OCI-LY3 (cell line): ENCODE results near the gene GABRB3.

Experiments used
- H2AFZ ChIP-seq: fragments of 200-600, 300-600 bp; shearing (Covaris generic); 2 replicates; pipeline ENCODE4 v1.6.0; 2014; ENCODE audit warnings: antibody characterized with exemption, low read depth, low read length
- H3K27ac ChIP-seq: fragments of 200-600, 300-600 bp; sonication (generic); 2 replicates; pipeline ENCODE4 v1.5.1; 2014; ENCODE audit warnings: mild to moderate bottlenecking, low read length, moderate library complexity, mixed read lengths
- H3K27me3 ChIP-seq: fragments of 200-600, 300-600 bp; sonication (generic); 2 replicates; pipeline ENCODE4 v1.6.1; 2014; ENCODE audit warnings: low read depth, low read length, mixed read lengths
- H3K36me3 ChIP-seq: fragments of 200-600, 300-600 bp; sonication (generic); replicated peaks from 2 replicates; pipeline ENCODE3; 2014; ENCODE audit warnings: low read depth, low read length, mixed read lengths
- H3K4me1 ChIP-seq: fragments of 300-600, 200-600 bp; sonication (generic); 2 replicates; pipeline ENCODE4 v1.6.1; 2014; ENCODE audit warnings: low read length, mixed read lengths
- H3K4me2 ChIP-seq: fragments of 200-600, 300-600 bp; sonication (generic); 2 replicates; pipeline ENCODE4 v1.6.1; 2014; ENCODE audit warnings: low read length, mixed read lengths
- H3K4me3 ChIP-seq: fragments of 300-600, 200-600 bp; sonication (generic); 2 replicates; pipeline ENCODE4 v1.5.1; 2014; ENCODE audit warnings: antibody characterized with exemption, mild to moderate bottlenecking, low read length, moderate library complexity
- H3K79me2 ChIP-seq: fragments of 300-600, 200-600 bp; shearing (Covaris generic); 2 replicates; pipeline ENCODE4 v1.6.1; 2014; ENCODE audit warnings: mild to moderate bottlenecking, low read length, mixed read lengths
- H3K9ac ChIP-seq: fragments of 300-600, 200-600 bp; shearing (Covaris generic); 2 replicates; pipeline ENCODE4 v1.6.0; 2014; ENCODE audit warnings: mild to moderate bottlenecking, low read length, moderate library complexity
- H3K9me3 ChIP-seq: fragments of 200-600, 300-600 bp; shearing (Covaris generic); 2 replicates; pipeline ENCODE4 v1.6.1; 2014; ENCODE audit warnings: low read length, mixed read lengths; ENCODE audit not compliant: insufficient read depth
- H4K20me1 ChIP-seq: fragments of 200-600, 300-600 bp; sonication (generic); 2 replicates; pipeline ENCODE4 v1.6.1; 2016; ENCODE audit warnings: low read length, mixed read lengths; ENCODE audit not compliant: insufficient read depth
- EZH2phosphoT487 ChIP-seq: fragments of 200-600 bp; shearing (Covaris generic); IDR thresholded peaks from 2 replicates; pipeline ENCODE4 v1.6.1; 2018; ENCODE audit warnings: antibody characterized with exemption, mixed run types, low read depth
- TF ChIP-seq, protein P1 (sequence below): fragments of 200-600, 300-600 bp; sonication (generic); IDR thresholded peaks from 2 replicates; pipeline ENCODE4 v1.5.1; 2014; ENCODE audit warnings: antibody characterized with exemption, low read length, low read depth

Gene GABRB3

DNA sequence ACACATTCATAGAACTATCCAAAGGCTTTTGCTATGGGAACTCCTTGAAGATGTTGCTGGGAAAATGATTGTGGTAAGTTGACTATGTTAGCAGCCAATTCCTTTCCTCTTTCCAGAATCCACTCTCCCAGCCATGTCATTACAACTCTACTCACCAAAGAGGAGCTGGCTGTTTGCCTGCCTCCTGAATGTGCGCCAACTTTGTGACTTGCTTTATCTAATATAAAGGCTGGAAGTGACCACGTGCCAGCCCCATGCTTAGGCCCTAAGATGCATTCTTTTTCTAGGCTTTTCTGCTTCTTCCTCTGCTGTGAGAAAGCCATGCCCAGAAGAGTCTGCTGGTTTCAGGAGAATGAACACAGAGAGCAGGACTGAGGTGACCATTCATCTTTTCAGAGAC is 182.2 kb downstream of the GABRB3 start:
- Histone ChIP-seq H4K20me1 (no peaks in the 10 kb centered on the region), H3K4me1 (no peaks in the 10 kb centered on the region), H2AFZ (no peak overlapping the region), H3K27ac (no peak overlapping the region), H3K9me3 (no peaks in the 10 kb centered on the region), H3K79me2 (no peaks in the 10 kb centered on the region), H3K4me3 (no peak overlapping the region), H3K9ac (no peak overlapping the region), H3K36me3 (no peaks in the 10 kb centered on the region), H3K4me2 (no peak overlapping the region), H3K27me3 (no peaks in the 10 kb centered on the region)
- TF ChIP-seq EZH2phosphoT487, result no peak
- TF ChIP-seq, protein P1, sequence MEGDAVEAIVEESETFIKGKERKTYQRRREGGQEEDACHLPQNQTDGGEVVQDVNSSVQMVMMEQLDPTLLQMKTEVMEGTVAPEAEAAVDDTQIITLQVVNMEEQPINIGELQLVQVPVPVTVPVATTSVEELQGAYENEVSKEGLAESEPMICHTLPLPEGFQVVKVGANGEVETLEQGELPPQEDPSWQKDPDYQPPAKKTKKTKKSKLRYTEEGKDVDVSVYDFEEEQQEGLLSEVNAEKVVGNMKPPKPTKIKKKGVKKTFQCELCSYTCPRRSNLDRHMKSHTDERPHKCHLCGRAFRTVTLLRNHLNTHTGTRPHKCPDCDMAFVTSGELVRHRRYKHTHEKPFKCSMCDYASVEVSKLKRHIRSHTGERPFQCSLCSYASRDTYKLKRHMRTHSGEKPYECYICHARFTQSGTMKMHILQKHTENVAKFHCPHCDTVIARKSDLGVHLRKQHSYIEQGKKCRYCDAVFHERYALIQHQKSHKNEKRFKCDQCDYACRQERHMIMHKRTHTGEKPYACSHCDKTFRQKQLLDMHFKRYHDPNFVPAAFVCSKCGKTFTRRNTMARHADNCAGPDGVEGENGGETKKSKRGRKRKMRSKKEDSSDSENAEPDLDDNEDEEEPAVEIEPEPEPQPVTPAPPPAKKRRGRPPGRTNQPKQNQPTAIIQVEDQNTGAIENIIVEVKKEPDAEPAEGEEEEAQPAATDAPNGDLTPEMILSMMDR, result no peak

DNA sequence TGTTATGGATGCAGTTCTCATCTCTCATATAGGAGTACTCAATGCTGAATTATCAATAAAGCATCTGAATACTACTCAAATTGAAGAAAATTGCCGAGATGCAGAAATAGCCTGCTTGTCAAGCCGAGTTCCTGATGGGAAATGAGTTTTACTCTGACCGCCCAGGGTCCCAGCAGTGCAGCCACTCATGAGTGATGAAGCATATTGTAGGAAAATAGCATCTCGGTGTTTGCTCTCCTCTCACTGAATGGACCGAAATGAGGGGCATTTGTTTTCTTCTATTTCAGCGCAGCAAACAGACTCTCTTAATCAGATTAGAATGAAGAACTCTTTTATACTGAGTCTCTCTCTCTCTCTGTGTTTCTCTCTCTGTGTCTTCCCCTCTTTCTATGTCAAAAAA is 190.0 kb downstream of the GABRB3 start:
- no peaks in the 10 kb centered on the region for H3K36me3 ChIP-seq

DNA sequence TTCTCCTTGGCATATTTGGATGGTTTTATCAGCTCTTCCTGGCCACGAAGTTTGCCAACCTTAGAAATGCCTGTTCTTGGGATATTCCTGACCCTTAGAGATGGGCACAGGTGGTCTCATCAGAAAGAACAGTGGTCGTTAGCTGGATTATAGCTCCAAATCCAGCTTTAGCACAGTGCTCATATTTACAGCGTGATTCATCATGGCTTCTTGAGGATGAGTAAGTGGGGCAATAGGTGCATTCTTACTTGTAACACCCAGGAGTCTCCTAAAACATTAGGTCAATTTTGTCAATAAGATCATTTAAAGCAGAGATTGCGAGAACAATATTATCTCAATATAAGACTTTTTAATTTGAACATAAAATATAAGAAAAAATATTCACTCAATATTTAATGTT is 191.9 kb downstream of the GABRB3 start:
- Histone ChIP-seq H3K9me3 (no peaks in the 10 kb centered on the region), H3K36me3 (no peaks in the 10 kb centered on the region), H3K4me2 (no peak overlapping the region), H3K4me3 (no peak overlapping the region), H3K4me1 (no peaks in the 10 kb centered on the region), H3K27me3 (no peaks in the 10 kb centered on the region), H3K27ac (no peak overlapping the region), H3K9ac (no peak overlapping the region), H3K79me2 (no peaks in the 10 kb centered on the region), H2AFZ (no peak overlapping the region), H4K20me1 (no peaks in the 10 kb centered on the region)
- TF ChIP-seq EZH2phosphoT487, result no peak
- TF ChIP-seq, protein P1, result no peak

More for the DNA sequence above, 190.0 kb downstream of the GABRB3 start:
- no peaks in the 10 kb centered on the region for H3K4me1 ChIP-seq
- H3K79me2 ChIP-seq, result no peaks in the 10 kb centered on the region
- H3K27me3 ChIP-seq, result no peaks in the 10 kb centered on the region
- no peak overlapping the region for H3K9ac ChIP-seq
- no peak overlapping the region for H3K4me3 ChIP-seq
- H3K4me2 ChIP-seq, result no peak overlapping the region
- H3K9me3 ChIP-seq, result no peaks in the 10 kb centered on the region
- TF ChIP-seq, protein P1, result no peak
- TF ChIP-seq EZH2phosphoT487, result no peak
- H3K27ac ChIP-seq, result no peak overlapping the region
- no peaks in the 10 kb centered on the region for H4K20me1 ChIP-seq
- no peak overlapping the region for H2AFZ ChIP-seq

DNA sequence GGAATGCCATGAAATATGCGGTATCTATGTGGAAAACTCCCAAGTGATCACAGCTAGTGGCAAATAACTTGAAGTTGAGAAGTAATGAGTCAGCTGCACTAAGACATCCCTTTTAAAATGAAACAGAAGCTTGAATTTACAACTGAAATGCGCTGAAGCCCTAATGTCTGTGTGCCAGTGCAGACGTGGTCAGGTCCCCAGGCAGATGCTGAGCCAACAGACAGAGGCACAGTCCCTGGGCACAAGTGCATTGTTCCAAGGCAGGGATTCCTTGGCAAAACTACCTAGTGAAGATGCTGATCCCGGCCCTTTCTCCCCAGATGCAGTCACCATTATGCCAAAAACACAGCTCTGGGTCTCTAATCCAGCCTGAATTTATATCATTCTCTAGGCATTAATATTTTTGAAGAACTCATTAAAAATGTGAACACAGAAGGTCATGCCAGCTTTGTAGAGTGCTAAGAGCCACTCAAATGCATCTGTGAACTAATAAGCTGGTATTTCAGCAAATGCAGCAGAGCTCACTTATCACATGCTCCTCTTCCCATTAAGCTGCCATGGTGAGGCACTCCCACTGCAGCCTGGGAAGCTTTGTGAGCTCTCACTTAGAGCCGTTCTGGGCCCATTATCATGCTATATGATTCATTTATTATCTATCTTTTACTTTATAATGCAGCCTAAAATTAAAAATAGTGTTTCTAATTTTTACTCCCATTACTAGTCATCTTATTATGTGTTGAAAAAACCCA is 200.1 kb downstream of the GABRB3 start:
- no peaks in the 10 kb centered on the region for H3K9me3 ChIP-seq
- H3K4me3 ChIP-seq, result no peak overlapping the region
- H3K4me2 ChIP-seq, result no peak overlapping the region
- no peaks in the 10 kb centered on the region for H4K20me1 ChIP-seq
- H3K27me3 ChIP-seq, result no peaks in the 10 kb centered on the region
- no peaks in the 10 kb centered on the region for H3K4me1 ChIP-seq
- H3K36me3 ChIP-seq, result no peaks in the 10 kb centered on the region
- H3K79me2 ChIP-seq, result no peaks in the 10 kb centered on the region
- H3K9ac ChIP-seq, result no peak overlapping the region
- H3K27ac ChIP-seq, result no peak overlapping the region
- no peak overlapping the region for H2AFZ ChIP-seq
- no peak for TF ChIP-seq EZH2phosphoT487
- TF ChIP-seq, protein P1, result no peak
